WERI-Rb-1 (cell line): ENCODE results near the gene A3GALT2.

Experiments
- DNase-seq: peaks from one replicate; pipeline ENCODE4 v3.0.0-alpha.2; 2020
- H3K27ac ChIP-seq: fragments of 250-450 bp; sonication (Bioruptor Pico); 2 replicates; pipeline ENCODE4 v1.5.1; 2020; ENCODE audit warnings: mild to moderate bottlenecking, moderate library complexity
- H3K27me3 ChIP-seq: fragments of 250-450 bp; sonication (Bioruptor Pico); 2 replicates; pipeline ENCODE4 v1.5.1; 2021; ENCODE audit warnings: mild to moderate bottlenecking, low read depth, moderate library complexity; ENCODE audit not compliant: insufficient read depth, severe bottlenecking
- H3K36me3 ChIP-seq: fragments of 250-450 bp; sonication (Bioruptor Pico); 2 replicates; pipeline ENCODE4 v1.5.1; 2020; ENCODE audit warnings: mild to moderate bottlenecking, moderate library complexity
- H3K4me3 ChIP-seq: 2 replicates; pipeline ENCODE4 v1.5.1; 2011; ENCODE audit warnings: low read depth, mild to moderate bottlenecking, control low read depth, low read length
- H3K9me3 ChIP-seq: fragments of 250-450 bp; sonication (Bioruptor Pico); 2 replicates; pipeline ENCODE4 v1.5.1; 2021; ENCODE audit warnings: mild to moderate bottlenecking, moderate library complexity; ENCODE audit not compliant: severe bottlenecking
- TF ChIP-seq, protein P1 (sequence below): IDR thresholded peaks from 2 replicates; pipeline ENCODE4 v1.5.1; 2011; ENCODE audit warnings: low read depth, mild to moderate bottlenecking, control low read depth, inconsistent platforms, low read length

Gene A3GALT2

DNA sequence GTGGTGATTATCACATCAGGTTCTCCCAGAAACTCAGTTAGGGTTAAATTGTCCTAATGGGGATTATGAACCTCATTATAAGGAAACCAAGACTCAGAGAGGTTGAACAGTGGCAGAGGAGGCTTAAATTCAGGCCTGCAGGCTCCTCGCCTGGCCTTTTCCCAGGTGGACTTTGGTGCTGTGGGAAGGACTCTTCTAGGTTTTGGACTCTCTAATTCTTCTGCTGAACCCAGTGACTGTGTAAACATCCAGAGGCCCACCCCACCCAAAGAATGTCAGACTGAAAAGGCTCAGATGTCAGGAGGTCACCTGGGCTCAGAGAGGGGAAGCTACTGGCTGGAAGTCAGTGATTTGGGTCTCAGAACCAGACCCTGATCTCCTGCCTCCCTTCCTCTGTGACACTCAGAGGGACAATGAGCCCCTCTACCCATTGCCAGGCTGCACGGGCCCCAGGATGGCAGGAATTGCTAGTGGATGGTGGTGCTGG is 62.1 kb downstream of the A3GALT2 start:
- H3K9me3 ChIP-seq: no peaks in the 10 kb centered on the region
- peaks cover 27% of the 10 kb centered on the region for H3K36me3 ChIP-seq
- TF ChIP-seq, protein P1, sequence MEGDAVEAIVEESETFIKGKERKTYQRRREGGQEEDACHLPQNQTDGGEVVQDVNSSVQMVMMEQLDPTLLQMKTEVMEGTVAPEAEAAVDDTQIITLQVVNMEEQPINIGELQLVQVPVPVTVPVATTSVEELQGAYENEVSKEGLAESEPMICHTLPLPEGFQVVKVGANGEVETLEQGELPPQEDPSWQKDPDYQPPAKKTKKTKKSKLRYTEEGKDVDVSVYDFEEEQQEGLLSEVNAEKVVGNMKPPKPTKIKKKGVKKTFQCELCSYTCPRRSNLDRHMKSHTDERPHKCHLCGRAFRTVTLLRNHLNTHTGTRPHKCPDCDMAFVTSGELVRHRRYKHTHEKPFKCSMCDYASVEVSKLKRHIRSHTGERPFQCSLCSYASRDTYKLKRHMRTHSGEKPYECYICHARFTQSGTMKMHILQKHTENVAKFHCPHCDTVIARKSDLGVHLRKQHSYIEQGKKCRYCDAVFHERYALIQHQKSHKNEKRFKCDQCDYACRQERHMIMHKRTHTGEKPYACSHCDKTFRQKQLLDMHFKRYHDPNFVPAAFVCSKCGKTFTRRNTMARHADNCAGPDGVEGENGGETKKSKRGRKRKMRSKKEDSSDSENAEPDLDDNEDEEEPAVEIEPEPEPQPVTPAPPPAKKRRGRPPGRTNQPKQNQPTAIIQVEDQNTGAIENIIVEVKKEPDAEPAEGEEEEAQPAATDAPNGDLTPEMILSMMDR: no peak
- DNase-seq: no peak
- peak overlapping the region; percentile 97; the same call in 1 of the 2 replicates for H3K27ac ChIP-seq
- no peak overlapping the region for H3K4me3 ChIP-seq
- H3K27me3 ChIP-seq: no peaks in the 10 kb centered on the region

DNA sequence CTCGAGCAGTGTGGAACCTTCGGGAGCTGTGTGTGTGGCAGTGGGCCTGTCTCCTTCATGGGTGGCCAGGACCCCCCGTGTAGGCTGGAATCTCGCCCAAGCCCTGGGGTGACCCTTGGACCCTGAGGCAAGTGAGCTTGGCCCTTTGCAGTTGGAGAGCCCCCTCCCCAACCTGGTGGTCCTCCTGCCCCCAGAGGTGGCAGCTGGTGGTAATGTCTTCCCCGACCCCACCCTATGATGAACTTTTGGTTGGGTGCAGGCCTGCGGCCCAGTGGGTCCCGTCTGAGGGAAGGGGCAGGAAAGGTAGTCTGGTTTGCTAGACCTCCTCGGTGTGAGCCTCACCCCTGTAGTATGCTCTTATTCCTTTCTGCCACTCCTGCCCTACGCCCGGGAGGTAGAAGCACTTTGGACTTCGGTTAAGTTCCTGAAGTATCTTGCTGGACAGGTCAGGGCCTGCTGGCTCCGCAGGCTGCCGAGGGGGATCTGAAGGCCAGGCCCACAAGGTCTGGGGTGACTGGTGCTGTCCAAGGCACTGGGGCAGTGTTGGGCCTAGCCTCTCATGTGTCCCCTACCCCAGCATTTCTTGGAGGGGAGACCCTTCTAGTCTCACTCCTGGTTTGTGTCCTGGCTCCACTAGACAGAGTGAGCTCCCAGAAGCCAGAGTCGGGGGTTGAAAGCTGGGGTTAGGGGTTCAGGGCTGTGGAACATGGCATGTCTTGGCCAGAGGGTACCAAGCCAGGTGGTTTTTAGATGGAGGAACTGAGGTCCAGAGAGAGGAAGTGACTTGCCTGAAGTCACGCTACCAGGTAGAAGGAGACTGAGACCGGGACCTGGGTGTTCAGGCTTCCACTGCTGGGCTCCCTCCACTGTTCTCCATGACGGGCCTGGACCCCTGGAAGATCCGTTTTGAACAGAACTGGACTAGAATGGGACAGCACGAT is 62.9 kb downstream of the A3GALT2 start:
- TF ChIP-seq, protein P1: no peak
- Histone ChIP-seq H3K36me3 (peaks cover 27% of the 10 kb centered on the region), H3K27me3 (no peaks in the 10 kb centered on the region), H3K9me3 (no peaks in the 10 kb centered on the region), H3K4me3 (peak overlapping the region; percentile 90), H3K27ac (peak overlapping the region; percentile 97)
- DNase-seq: no peak

DNA sequence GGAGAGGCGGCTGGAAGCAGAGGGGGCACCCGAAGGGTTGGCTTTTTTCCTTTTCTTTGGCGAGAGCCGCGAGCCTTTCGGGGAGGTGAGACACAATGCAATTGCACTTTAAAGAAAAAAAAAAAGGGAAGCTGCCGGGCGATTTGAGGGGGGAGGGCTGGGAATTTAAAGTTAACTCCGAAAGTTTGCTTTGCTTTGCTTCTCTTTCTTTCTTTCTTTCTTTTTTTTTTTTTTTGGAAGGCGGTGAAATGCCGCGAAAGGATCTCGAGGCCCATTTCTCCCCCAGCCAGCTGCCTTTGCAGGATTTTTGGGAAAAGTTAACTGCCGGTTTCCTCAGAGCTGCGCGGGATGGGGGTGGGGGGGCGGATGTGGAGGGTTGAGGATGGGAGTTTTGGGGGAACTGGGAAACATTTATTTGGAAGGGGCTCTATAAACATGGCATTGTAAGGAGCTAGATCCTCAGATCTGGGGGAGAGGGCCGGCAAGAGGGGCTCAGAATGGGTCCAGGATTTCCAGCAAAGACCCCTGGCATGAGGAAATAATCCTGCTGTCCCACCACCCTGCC is 63.6 kb downstream of the A3GALT2 start:
- Histone ChIP-seq H3K9me3 (no peaks in the 10 kb centered on the region), H3K27me3 (no peaks in the 10 kb centered on the region), H3K27ac (peak overlapping the region; percentile 97), H3K4me3 (peak overlapping the region; percentile 90), H3K36me3 (peaks cover 20% of the 10 kb centered on the region)
- TF ChIP-seq, protein P1: no peak
- DNase-seq: no peak
